Testis (tissue), 2 donors: ENCODE data around the gene TCF20.

ENCODE experiments used
- CTCF ChIP-seq, 3 experiments: fragments of 450-650 bp in 2 of 3; fragments of 200-600 bp in 1 of 3; sonication (generic) in 1 of 3; IDR thresholded peaks; one replicate each; pipeline ENCODE4 v1.5.1; 2016 to 2019; ENCODE audit warnings: antibody characterized with exemption in 3 of 3, mild to moderate bottlenecking in 2 of 3, moderate library complexity in 1 of 3
- POLR2A ChIP-seq: fragments of 450-650 bp; IDR thresholded peaks from one replicate; pipeline ENCODE4 v1.6.1; 2017; ENCODE audit warnings: antibody characterized with exemption, mild to moderate bottlenecking, moderate library complexity

GRCh38 chr22:42315392-42315756 lies 44.9 kb upstream of the TCF20 start:
- TF ChIP-seq CTCF (IDR thresholded peaks at IDR 0.05), result no peak
- no peak for TF ChIP-seq POLR2A
